HCEC 1CT (cell line): ENCODE measurements around the gene LRRC4B.
"Not testable (repeated sequence)": the region's sequence is repeated elsewhere in the genome, so short reads cannot be mapped to it uniquely, and the experiment has no call there.

Source experiments
- DNase-seq: peaks from one replicate; pipeline ENCODE4 v3.0.0-alpha.2; 2017

LRRC4B gene

GRCh38 chr19:50481351-50482149, 86.7 kb downstream of the LRRC4B start:
- DNase-seq: no peak

GRCh38 chr19:50480281-50481111, 87.7 kb downstream of the LRRC4B start:
- DNase-seq: no peak

GRCh38 chr19:50479761-50480251, 88.4 kb downstream of the LRRC4B start:
- DNase-seq: no peak

GRCh38 chr19:50478901-50479715, 89.1 kb downstream of the LRRC4B start:
- no peak for DNase-seq

- no peak for DNase-seq
These were observed 90.3 kb downstream of the LRRC4B start for GRCh38 chr19:50477751-50478515.

- no peak for DNase-seq
These were observed 91.4 kb downstream of the LRRC4B start for GRCh38 chr19:50476907-50477238.

GRCh38 chr19:50476224-50476906, 91.9 kb downstream of the LRRC4B start, which contains the start of the genes EMC10 and GARIN5A:
EMC10 (plus strand) TSS chr19:50476507; CDS start chr19:50476545, 38 bp downstream.
GARIN5A (minus strand) TSS chr19:50476848; CDS start chr19:50476388, 460 bp downstream.
- DNase-seq: peak; percentile 56

- no peak for DNase-seq
These were observed 92.5 kb downstream of the LRRC4B start for GRCh38 chr19:50475736-50476223.

GRCh38 chr19:50475101-50475568, 93.1 kb downstream of the LRRC4B start:
- no peak for DNase-seq

GRCh38 chr19:50473336-50473735, 94.9 kb downstream of the LRRC4B start:
- DNase-seq: not testable (repeated sequence)

- DNase-seq: no peak
These were observed 99.4 kb downstream of the LRRC4B start for GRCh38 chr19:50468818-50469217.

- no peak for DNase-seq
These were observed 100.7 kb downstream of the LRRC4B start for GRCh38 chr19:50467566-50467965.
